Measurements from ENCODE around the gene ZNF536.

Gene ZNF536

GRCh38 chr19:30371960-30372824 is at the start of gene ZNF536:
TSS of gene ZNF536 (plus strand) at chr19:30372384. CDS start at chr19:30443563, 71,179 bp downstream.
- DNase-seq, result no peak

GRCh38 chr19:30322641-30323320 is 49.4 kb upstream of the ZNF536 start:
- DNase-seq, result no peak

GRCh38 chr19:30323904-30324303 is 48.3 kb upstream of the ZNF536 start:
- DNase-seq, result no peak

GRCh38 chr19:30324982-30325381 is 47.2 kb upstream of the ZNF536 start:
- no peak for DNase-seq

GRCh38 chr19:30325676-30326392 is 46.4 kb upstream of the ZNF536 start:
- DNase-seq, result no peak

GRCh38 chr19:30326393-30326710 is 45.8 kb upstream of the ZNF536 start:
- no peak for DNase-seq

- no peak for DNase-seq
Measured at GRCh38 chr19:30327331-30327730, 44.9 kb upstream of the ZNF536 start.

- DNase-seq, result no peak
Measured at GRCh38 chr19:30328096-30328495, 44.1 kb upstream of the ZNF536 start.

GRCh38 chr19:30330266-30330665 is 41.9 kb upstream of the ZNF536 start:
- DNase-seq, result no peak

- no peak for DNase-seq
Measured at GRCh38 chr19:30332445-30333234, 39.5 kb upstream of the ZNF536 start.

GRCh38 chr19:30333291-30334065 is 38.7 kb upstream of the ZNF536 start:
- DNase-seq, result no peak

GRCh38 chr19:30334841-30335240 is 37.3 kb upstream of the ZNF536 start:
- no peak for DNase-seq

- no peak for DNase-seq
Measured at GRCh38 chr19:30335306-30335886, 36.8 kb upstream of the ZNF536 start.

- DNase-seq, result no peak
Measured at GRCh38 chr19:30336290-30336689, 35.9 kb upstream of the ZNF536 start.

GRCh38 chr19:30338041-30338456 is 34.1 kb upstream of the ZNF536 start:
- no peak for DNase-seq

GRCh38 chr19:30338878-30339623 is 33.1 kb upstream of the ZNF536 start:
- no peak for DNase-seq

GRCh38 chr19:30339624-30340525 is 32.3 kb upstream of the ZNF536 start:
- no peak for DNase-seq

- DNase-seq, result no peak
Measured at GRCh38 chr19:30340771-30341561, 31.2 kb upstream of the ZNF536 start.

Measured in CD4-positive, alpha-beta T cell treated with Interleukin-1 beta for 1 hour (primary cell).